ENCODE measurements around the gene MDM2. TPM values are rescaled to one million over a fixed set of nuclear protein-coding genes. Genes with fewer than 3 reads are reported as not detected.
"Not testable (repeated sequence)": the region's sequence is repeated elsewhere in the genome, so short reads cannot be mapped to it uniquely, and the experiment has no call there.

Gene MDM2
- total RNA-seq, 2 experiments from 2014 or later: 143 to 318 TPM

GRCh38 chr12:68796399-68796798 lies 11.6 kb upstream of the MDM2 start:
- H3K4me1 ChIP-seq (ENCODE audit: insufficient read depth, low read length, poor library complexity, severe bottlenecking): peaks cover 35% of the 10 kb centered on the region
- no peak overlapping the region for H3K27ac ChIP-seq (ENCODE audit: low read depth, low read length, poor library complexity, severe bottlenecking)
- BruUV-seq (replicated peaks): no TSS peak
- H3K9me2 ChIP-seq (ENCODE audit: insufficient read depth, low read length): no peaks in the 10 kb centered on the region
- TF ChIP-seq EZH2phosphoT487 (IDR thresholded peaks at IDR 0.05; ENCODE audit: borderline replicate concordance, low read depth, low read length): no peak
- TF ChIP-seq, protein P1, sequence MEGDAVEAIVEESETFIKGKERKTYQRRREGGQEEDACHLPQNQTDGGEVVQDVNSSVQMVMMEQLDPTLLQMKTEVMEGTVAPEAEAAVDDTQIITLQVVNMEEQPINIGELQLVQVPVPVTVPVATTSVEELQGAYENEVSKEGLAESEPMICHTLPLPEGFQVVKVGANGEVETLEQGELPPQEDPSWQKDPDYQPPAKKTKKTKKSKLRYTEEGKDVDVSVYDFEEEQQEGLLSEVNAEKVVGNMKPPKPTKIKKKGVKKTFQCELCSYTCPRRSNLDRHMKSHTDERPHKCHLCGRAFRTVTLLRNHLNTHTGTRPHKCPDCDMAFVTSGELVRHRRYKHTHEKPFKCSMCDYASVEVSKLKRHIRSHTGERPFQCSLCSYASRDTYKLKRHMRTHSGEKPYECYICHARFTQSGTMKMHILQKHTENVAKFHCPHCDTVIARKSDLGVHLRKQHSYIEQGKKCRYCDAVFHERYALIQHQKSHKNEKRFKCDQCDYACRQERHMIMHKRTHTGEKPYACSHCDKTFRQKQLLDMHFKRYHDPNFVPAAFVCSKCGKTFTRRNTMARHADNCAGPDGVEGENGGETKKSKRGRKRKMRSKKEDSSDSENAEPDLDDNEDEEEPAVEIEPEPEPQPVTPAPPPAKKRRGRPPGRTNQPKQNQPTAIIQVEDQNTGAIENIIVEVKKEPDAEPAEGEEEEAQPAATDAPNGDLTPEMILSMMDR (conservative IDR thresholded peaks at IDR 0.05; ENCODE audit: low read length): no peak
- H3K79me2 ChIP-seq (ENCODE audit: insufficient read depth, low read depth, low read length): no peaks in the 10 kb centered on the region
- no peaks in the 10 kb centered on the region for H4K20me1 ChIP-seq (ENCODE audit: insufficient read depth, low read length)
- no peaks in the 10 kb centered on the region for H3K9me3 ChIP-seq (ENCODE audit: low read length)
- DNase-seq (ENCODE audit: low spot score): no peak
- intact Hi-C loops (cut with micrococcal nuclease; ENCODE audit: unreplicated experiment): no loop called here
- POLR2A ChIA-PET: interaction anchor here (1.2 to 2.1 kb wide), 4 partner anchors 9 to 50 kb away, joined by 3 to 13 read pairs (median 7); partner anchors contain the start of gene MDM2
- H3K4me2 ChIP-seq (ENCODE audit: low read length): no peak overlapping the region
- H2AFZ ChIP-seq (ENCODE audit: low read length): no peak overlapping the region
- peaks cover 4% of the 10 kb centered on the region; the same call in 1 of the 2 replicates for H3K36me3 ChIP-seq (ENCODE audit: insufficient read depth, low read length)
- H3K4me3 ChIP-seq (ENCODE audit: low read depth, low read length, poor library complexity, severe bottlenecking): no peak overlapping the region
- CTCF ChIA-PET (ENCODE audit: unreplicated experiment): no interaction called here

- Histone ChIP-seq H3K27ac (ENCODE audit: low read depth, low read length, poor library complexity, severe bottlenecking) (no peak overlapping the region), H3K4me3 (ENCODE audit: low read depth, low read length, poor library complexity, severe bottlenecking) (no peak overlapping the region), H4K20me1 (ENCODE audit: insufficient read depth, low read length) (no peaks in the 10 kb centered on the region), H3K9me2 (ENCODE audit: insufficient read depth, low read length) (no peaks in the 10 kb centered on the region), H3K79me2 (ENCODE audit: insufficient read depth, low read depth, low read length) (no peaks in the 10 kb centered on the region), H3K36me3 (ENCODE audit: insufficient read depth, low read length) (peaks cover 4% of the 10 kb centered on the region; the same call in 1 of the 2 replicates), H3K4me2 (ENCODE audit: low read length) (no peak overlapping the region), H3K9me3 (ENCODE audit: low read length) (no peaks in the 10 kb centered on the region), H3K4me1 (ENCODE audit: insufficient read depth, low read length, poor library complexity, severe bottlenecking) (peaks cover 29% of the 10 kb centered on the region), H2AFZ (ENCODE audit: low read length) (no peak overlapping the region)
- ChIA-PET POLR2A (interaction anchor here (0.6 to 2.5 kb wide), 6 partner anchors 10 to 1092 kb away, joined by 3 to 10 read pairs (median 4); no protein-coding TSS in a partner anchor), CTCF (ENCODE audit: unreplicated experiment) (no interaction called here)
- intact Hi-C loops (cut with micrococcal nuclease; ENCODE audit: unreplicated experiment): no loop called here
- no TSS peak for BruUV-seq (replicated peaks)
- DNase-seq (ENCODE audit: low spot score): no peak
- TF ChIP-seq, protein P1 (conservative IDR thresholded peaks at IDR 0.05; ENCODE audit: low read length): no peak
- TF ChIP-seq EZH2phosphoT487 (IDR thresholded peaks at IDR 0.05; ENCODE audit: borderline replicate concordance, low read depth, low read length): no peak
Observed at GRCh38 chr12:68798882-68799234, 9.1 kb upstream of the MDM2 start.

GRCh38 chr12:68800294-68800693 lies 7.7 kb upstream of the MDM2 start:
- Histone ChIP-seq H3K79me2 (ENCODE audit: insufficient read depth, low read depth, low read length) (no peaks in the 10 kb centered on the region), H2AFZ (ENCODE audit: low read length) (no peak overlapping the region), H3K4me3 (ENCODE audit: low read depth, low read length, poor library complexity, severe bottlenecking) (no peak overlapping the region), H3K4me1 (ENCODE audit: insufficient read depth, low read length, poor library complexity, severe bottlenecking) (peaks cover 33% of the 10 kb centered on the region), H4K20me1 (ENCODE audit: insufficient read depth, low read length) (no peaks in the 10 kb centered on the region), H3K27ac (ENCODE audit: low read depth, low read length, poor library complexity, severe bottlenecking) (no peak overlapping the region), H3K9me2 (ENCODE audit: insufficient read depth, low read length) (no peaks in the 10 kb centered on the region), H3K9me3 (ENCODE audit: low read length) (no peaks in the 10 kb centered on the region), H3K36me3 (ENCODE audit: insufficient read depth, low read length) (peaks cover 4% of the 10 kb centered on the region; the same call in 1 of the 2 replicates), H3K4me2 (ENCODE audit: low read length) (no peak overlapping the region)
- ChIA-PET POLR2A (interaction anchor here (1.1 to 2.5 kb wide), 4 partner anchors 11 to 75 kb away, joined by 3 to 10 read pairs (median 6); no protein-coding TSS in a partner anchor), CTCF (ENCODE audit: unreplicated experiment) (no interaction called here)
- intact Hi-C loops (cut with micrococcal nuclease; ENCODE audit: unreplicated experiment): no loop called here
- DNase-seq (ENCODE audit: low spot score): no peak
- TF ChIP-seq EZH2phosphoT487 (IDR thresholded peaks at IDR 0.05; ENCODE audit: borderline replicate concordance, low read depth, low read length): no peak
- TF ChIP-seq, protein P1 (conservative IDR thresholded peaks at IDR 0.05; ENCODE audit: low read length): no peak
- no TSS peak for BruUV-seq (replicated peaks)

DNA sequence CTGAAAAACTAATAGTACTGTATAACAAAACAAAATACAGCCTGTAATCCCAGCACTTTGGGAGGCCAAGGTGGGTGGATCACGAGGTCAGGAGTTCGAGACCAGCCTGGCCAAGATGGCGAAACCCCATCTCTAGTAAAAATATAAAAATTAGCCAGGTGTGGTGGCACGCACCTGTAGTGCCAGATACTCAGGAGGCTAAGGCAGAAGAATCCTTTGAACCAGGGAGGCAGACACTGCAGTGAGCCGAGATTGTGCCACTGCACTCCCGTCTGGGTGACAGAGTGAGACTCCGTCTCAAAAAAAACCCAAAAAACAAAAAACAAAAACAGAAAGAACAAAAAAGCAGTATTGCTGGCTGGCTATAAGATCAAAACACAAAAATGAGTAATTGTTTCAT lies 6.9 kb upstream of the MDM2 start:
- H3K9me3 ChIP-seq (ENCODE audit: low read length); BruUV-seq (replicated peaks); H3K79me2 ChIP-seq (ENCODE audit: insufficient read depth, low read depth, low read length); H3K4me2 ChIP-seq (ENCODE audit: low read length); intact Hi-C loops (cut with micrococcal nuclease; ENCODE audit: unreplicated experiment); DNase-seq (ENCODE audit: low spot score); H4K20me1 ChIP-seq (ENCODE audit: insufficient read depth, low read length); CTCF ChIA-PET (ENCODE audit: unreplicated experiment); H3K4me3 ChIP-seq (ENCODE audit: low read depth, low read length, poor library complexity, severe bottlenecking); H2AFZ ChIP-seq (ENCODE audit: low read length); H3K9me2 ChIP-seq (ENCODE audit: insufficient read depth, low read length); H3K36me3 ChIP-seq (ENCODE audit: insufficient read depth, low read length); H3K27ac ChIP-seq (ENCODE audit: low read depth, low read length, poor library complexity, severe bottlenecking): not testable (repeated sequence)
- H3K4me1 ChIP-seq (ENCODE audit: insufficient read depth, low read length, poor library complexity, severe bottlenecking): peaks cover 42% of the 10 kb centered on the region
- POLR2A ChIA-PET: interaction anchor here (1.2 to 2.5 kb wide), 2 partner anchors 9 to 30 kb away, joined by 3 to 9 read pairs; no protein-coding TSS in a partner anchor

All from OCI-LY7 (cell line).